Glomerular visceral epithelial cell (primary cell): ENCODE data around the gene TMEM178B.
A peak's percentile ranks its signal among the peaks of the same experiment; 100 is the strongest.
"Not testable (repeated sequence)": the region's sequence is repeated elsewhere in the genome, so short reads cannot be mapped to it uniquely, and the experiment has no call there.

Source experiments
- DNase-seq: peaks from one replicate; pipeline ENCODE4 v3.0.0-alpha.2; 2016; ENCODE audit errors: extremely low spot score

TMEM178B gene

GRCh38 chr7:141184532-141185190 is 110.8 kb downstream of the TMEM178B start:
- no peak for DNase-seq

- no peak for DNase-seq
Measured at GRCh38 chr7:141185369-141185967, 111.6 kb downstream of the TMEM178B start.

DNA sequence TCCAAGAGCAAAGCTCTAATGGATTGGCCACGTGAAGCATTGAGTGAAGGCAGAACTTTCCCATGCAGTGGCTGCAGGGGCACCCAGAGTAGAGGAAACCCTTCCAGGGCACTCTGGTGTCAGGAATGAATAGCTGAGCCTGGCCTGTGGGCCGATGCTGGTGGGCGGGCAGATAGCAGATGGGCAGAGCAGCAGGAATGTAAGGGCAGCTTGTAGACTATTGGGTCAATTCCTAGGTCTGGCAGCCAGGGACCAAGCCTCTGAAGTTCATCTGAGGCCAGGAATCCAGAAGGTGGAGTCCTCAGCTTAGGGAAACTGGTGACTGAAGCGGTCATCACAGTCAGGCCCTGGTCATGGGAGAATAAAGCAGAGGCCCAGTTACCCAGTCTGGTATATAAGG is 115.4 kb downstream of the TMEM178B start:
- no peak for DNase-seq

- no peak for DNase-seq
Measured at GRCh38 chr7:141190495-141190894, 116.6 kb downstream of the TMEM178B start.

GRCh38 chr7:141191277-141191676 is 117.4 kb downstream of the TMEM178B start:
- DNase-seq = no peak

DNA sequence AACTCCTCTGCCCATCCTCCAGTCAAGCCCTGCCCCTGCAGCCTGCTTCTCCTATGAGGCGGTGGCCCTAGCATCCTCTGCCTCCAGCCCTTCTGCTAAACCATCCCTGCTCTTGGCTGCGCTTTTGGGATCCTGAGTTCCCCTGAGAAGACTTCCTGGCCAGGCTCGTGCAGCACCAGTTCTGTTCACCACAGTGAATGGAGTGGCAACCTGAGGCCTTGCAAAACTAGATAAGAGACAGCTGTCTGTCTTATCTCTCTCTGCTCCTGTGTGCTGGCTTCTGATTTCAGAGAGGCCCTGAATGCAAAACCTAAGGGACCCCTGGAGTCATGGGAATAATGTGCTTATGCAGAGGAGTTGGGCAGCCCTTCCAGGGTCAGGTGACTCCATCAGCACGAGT is 119.2 kb downstream of the TMEM178B start:
- DNase-seq = no peak

- DNase-seq = not testable (repeated sequence)
Measured at GRCh38 chr7:141195722-141196121, 121.9 kb downstream of the TMEM178B start.

DNA sequence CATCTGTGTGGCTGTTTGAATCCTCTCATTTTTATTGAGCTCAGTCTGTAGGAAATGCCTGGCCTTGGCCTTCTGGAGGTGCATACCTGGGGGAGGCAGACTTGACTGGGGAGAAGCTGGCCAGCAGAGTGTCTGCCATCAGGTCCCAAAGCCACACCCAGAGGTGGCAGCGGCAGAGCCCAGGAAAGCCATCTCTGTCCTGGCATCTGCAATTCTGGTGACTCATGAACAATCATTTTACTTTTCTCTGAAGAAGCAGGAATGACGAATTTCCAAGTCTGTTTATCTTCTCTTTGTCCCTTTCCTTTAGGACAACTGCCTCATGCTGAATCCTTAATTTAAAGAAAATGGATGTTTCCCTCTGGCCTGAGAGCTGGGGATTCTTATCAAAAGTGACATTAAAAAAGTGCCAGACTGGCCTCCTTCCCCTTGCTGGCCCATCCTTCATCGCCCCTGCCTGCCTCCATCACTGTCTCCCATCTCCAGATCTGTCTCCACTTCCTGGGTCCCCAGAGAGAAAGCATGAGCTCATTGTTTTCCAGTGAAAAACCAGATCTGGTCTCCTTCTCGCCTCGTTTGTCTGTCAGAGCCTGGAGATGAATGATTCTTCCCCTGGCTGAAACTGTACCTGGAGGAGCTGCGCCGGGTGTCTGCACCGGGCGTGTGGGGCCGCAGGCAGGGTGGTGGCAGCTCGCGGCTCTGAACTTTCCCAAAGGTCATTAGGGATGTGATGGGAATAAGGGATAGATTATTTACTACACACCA is 124.5 kb downstream of the TMEM178B start:
- DNase-seq = peak; percentile 23

DNA sequence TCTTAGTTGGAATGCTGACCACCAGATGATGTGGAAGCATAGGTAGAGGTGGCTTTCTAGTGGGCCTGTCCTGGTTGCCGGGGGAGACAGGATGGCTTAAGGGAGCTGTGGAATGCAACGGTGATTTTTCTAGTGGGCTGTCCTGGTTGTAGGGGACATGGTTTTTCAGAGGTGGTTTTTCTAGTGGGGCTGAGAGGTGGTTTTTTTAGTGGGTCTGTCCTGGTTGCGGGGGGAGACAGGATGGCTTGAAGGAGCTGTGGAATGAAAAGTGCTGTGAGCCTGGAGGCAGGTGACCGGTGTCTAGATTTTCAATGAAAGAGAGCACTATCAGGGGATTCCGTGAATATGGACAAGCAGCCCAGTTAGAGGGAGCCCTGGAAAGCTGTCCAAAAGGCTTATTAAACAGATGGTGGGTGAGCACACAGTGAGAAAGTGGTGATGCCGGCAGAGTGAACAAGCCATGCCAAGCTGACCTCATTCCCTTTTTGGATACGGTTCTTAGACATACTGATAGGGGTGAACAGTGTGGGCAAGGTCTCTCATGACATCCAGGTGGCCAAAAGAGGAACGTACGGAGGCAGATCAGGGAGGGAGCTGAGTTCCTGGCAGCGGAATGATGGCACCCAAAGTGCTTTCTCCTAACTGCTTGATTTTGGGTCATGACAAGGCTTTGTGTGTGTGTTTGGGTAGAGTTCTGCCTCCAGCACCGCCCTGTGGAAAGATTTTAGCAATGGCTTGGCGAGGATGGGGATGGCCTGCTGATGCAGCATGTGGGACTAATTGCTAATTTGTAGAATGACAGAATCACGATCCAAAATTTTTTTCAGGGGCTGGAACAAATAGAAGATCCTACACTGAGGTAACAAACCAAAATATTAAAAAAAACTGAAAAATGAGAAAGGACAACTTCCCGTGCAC is 126.6 kb downstream of the TMEM178B start:
- DNase-seq = no peak

GRCh38 chr7:141201145-141201885 is 127.5 kb downstream of the TMEM178B start:
- no peak for DNase-seq

DNA sequence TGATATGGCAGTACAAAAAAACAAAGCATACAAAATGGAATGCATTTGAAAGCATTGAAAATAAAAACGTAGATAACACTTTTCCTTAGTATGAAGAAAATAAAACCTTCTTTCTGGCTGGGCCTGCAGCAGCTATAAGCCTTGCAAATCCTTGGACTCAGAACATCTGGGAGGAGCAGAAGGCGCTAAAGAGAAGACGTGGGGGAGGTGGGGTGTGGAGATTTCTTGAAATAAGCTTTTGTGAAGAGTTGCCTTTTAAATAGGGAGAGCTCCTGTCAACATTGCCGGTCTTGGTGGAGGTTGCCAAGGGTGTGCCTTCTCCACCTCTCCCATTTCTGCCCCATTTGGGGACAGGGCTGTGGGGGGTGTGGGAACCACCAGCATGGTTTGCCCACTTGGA is 128.7 kb downstream of the TMEM178B start:
- DNase-seq = no peak

DNA sequence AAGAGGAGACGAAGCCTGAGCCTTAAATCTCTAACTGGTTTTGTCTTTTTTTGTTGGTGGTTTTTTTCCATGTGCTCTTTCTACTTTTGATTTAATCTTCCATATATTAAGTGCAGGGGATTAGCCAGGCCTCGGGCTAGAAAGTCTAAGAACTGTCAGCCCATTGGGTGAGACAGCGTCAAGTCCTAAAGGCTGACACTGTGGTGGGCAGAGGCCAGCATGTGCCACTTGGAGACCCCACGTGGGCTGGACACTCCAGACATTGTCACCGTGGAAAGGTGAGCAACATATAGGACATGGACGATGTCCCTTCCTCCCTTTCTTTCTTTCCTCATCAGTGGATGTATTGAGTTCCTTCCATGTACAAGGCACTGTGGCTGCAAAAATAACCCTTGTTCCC is 129.3 kb downstream of the TMEM178B start:
- no peak for DNase-seq

GRCh38 chr7:141203586-141203985 is 129.7 kb downstream of the TMEM178B start:
- no peak for DNase-seq

DNA sequence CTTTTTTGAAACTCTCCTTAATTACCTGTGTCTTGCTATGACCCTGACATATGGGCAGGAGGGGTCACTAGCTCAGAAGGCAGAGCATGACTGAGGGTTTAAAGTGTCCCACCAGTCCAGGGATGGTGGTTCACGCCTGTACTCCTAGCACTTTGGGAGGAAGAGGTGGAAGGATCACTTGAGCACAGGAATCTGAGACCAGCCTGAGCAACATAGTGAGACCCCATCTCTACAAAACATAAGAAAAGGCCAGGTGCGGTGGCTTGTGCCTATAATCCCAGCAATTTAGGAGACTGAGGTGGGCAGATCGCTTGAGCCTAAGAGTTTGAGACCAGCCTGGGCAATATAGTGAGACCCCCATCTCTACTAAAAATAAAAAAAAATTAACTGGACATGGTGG is 133.8 kb downstream of the TMEM178B start:
- no peak for DNase-seq

DNA sequence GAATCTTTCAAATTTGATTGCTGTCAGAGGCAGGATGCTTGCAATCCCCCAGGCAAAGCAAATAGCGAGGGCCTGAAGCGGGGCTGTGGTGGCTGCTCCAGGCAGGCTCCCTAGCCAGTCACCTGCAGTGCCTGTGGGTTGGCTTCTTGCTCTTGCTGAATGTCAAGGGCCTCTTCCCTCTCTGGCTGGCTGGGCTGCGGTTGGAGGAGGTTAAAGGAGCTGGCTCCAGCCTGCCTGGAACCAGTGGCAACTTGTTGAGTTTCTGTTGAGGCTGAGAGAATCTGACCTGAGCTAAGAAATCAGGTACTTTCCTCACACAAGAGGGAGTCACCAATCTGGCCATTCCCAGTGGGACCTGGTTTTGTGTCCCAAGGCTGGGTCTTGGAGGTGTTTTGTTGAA is 134.7 kb downstream of the TMEM178B start:
- DNase-seq = peak; percentile 8

- DNase-seq = no peak
Measured at GRCh38 chr7:141209454-141209853, 135.6 kb downstream of the TMEM178B start.

DNA sequence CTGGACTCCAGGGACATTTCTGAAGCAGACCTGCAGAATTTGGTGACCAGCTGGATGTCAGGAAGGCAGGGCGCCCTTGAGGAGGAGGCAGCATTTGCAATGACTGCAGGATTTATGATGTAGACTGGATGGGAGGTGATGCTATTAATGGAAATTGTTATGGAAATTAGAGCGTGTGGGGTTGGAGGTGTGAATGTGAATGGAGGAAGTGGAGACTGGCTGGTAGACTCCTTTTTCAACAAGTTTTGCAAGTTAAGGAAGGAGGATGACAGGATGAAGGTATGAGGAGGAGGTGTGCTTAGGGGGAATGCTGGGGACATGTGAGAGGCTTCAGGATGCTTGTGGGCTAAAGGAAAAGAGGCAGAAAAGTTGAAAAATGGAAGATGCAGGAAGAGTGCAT is 137.0 kb downstream of the TMEM178B start:
- DNase-seq = no peak

GRCh38 chr7:141213226-141213625 is 139.4 kb downstream of the TMEM178B start:
- no peak for DNase-seq

DNA sequence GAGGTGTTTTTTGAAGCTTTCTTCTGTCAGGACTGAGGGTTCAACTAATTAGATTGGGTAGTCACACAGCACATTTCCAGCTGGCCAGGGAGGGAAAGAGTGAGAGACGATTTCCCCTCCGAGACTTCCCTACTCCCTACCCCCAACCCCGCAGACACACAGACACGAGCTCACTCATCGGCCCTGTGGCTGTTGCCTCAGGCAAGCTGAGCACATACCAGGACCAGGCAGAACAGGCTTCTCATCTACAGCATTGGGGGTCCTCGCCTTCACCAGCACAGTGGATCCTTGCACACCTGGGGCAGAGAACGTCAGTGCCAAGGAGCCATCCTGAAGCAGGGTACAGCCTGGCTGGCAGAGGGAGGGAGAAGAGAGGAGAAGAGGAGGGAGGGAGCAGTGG is 144.1 kb downstream of the TMEM178B start:
- DNase-seq = no peak

DNA sequence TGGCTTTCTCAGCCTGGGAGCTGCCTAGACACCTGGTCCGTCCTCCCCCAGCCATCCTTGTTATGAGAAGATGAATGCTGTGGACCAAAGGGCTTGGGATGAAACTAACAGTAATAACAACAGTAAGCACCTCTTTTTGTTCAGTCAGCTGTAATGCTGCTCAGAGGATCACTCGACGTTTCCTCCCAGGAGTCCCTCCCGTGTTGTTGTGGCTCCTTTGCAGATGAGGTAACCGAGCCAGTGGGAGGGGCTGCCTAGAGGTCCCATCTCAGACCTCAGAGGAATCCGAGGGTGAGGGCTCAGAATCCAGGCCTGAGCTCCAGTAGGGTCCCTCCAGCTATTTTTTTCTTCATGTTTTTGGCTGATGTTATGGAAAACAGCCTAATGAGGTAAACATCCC is 145.1 kb downstream of the TMEM178B start:
- DNase-seq = no peak

- DNase-seq = peak; percentile 22
Measured at GRCh38 chr7:141220263-141220880, 146.5 kb downstream of the TMEM178B start.
